Common myeloid progenitor, CD34-positive (primary cell): ENCODE measurements around the gene METTL24.
"Not testable (repeated sequence)": the region's sequence is repeated elsewhere in the genome, so short reads cannot be mapped to it uniquely, and the experiment has no call there.

Source experiments
- CTCF ChIA-PET: fragments of 350-600 bp; sonication (Branson Sonifier 250); formaldehyde crosslinking; loops from one replicate; lab custom pipeline; 2021; ENCODE audit warnings: antibody characterized with exemption; lab: Charles Lee
- POLR2A ChIA-PET: fragments of 350-600 bp; sonication (Branson Sonifier 250); formaldehyde crosslinking; loops from one replicate; lab custom pipeline; 2021; ENCODE audit warnings: antibody characterized with exemption; lab: Charles Lee
- DNase-seq, 3 donors: peaks; one replicate each; pipeline versions ENCODE4 v3.0.0 to v3.0.0-alpha.2; 2013
- H3K27ac ChIP-seq, 2 experiments: 1 replicate in 1 of 2; 2 replicates in 1 of 2; pipeline ENCODE4 v1.7.0; 2013; ENCODE audit warnings: inconsistent platforms in 2 of 2, low read length in 2 of 2, mild to moderate bottlenecking in 2 of 2, low read depth in 1 of 2, moderate library complexity in 1 of 2; ENCODE audit not compliant: severe bottlenecking in 2 of 2, insufficient read depth in 1 of 2, poor library complexity in 1 of 2
- H3K27me3 ChIP-seq, 5 experiments: replicated peaks in 2 of 5; 1 replicate in 3 of 5; 2 replicates in 2 of 5; pipeline versions ENCODE4 v1.6.1 to v1.7.0; 2013; ENCODE audit warnings: low read length in 4 of 5, mild to moderate bottlenecking in 2 of 5, moderate library complexity in 2 of 5, inconsistent platforms in 1 of 5; ENCODE audit not compliant: insufficient read depth in 5 of 5, control insufficient read depth in 4 of 5
- H3K36me3 ChIP-seq, 4 experiments: 1 replicate in 2 of 4; 2 replicates in 2 of 4; pipeline versions ENCODE4 v1.6.1 to v1.7.0; 2013; ENCODE audit warnings: low read length in 3 of 4, control low read depth in 1 of 4, mild to moderate bottlenecking in 1 of 4; ENCODE audit not compliant: control insufficient read depth in 4 of 4, insufficient read depth in 4 of 4
- H3K4me1 ChIP-seq, 4 experiments: 1 replicate in 3 of 4; 2 replicates in 1 of 4; pipeline versions ENCODE4 v1.6.1 to v1.7.1; 2013; ENCODE audit warnings: low read length in 3 of 4, mild to moderate bottlenecking in 3 of 4, control low read depth in 1 of 4, inconsistent platforms in 1 of 4, moderate library complexity in 1 of 4; ENCODE audit not compliant: control insufficient read depth in 4 of 4, insufficient read depth in 4 of 4; ENCODE audit errors: control extremely low read depth in 1 of 4
- H3K4me3 ChIP-seq, 7 experiments: 1 replicate in 4 of 7; 2 replicates in 3 of 7; pipeline versions ENCODE4 v1.5.1 to v1.7.0; 2013; ENCODE audit warnings: mild to moderate bottlenecking in 7 of 7, low read length in 6 of 7, moderate library complexity in 6 of 7, inconsistent platforms in 2 of 7, low read depth in 2 of 7, control low read depth in 1 of 7; ENCODE audit not compliant: insufficient read depth in 4 of 7, control insufficient read depth in 1 of 7; ENCODE audit errors: extremely low read depth in 1 of 7
- H3K9me3 ChIP-seq, 5 experiments: 1 replicate in 4 of 5; 2 replicates in 1 of 5; pipeline versions ENCODE4 v1.6.1 to v1.7.1; 2013; ENCODE audit warnings: low read length in 4 of 5, mild to moderate bottlenecking in 2 of 5, inconsistent platforms in 1 of 5, low read depth in 1 of 5, moderate library complexity in 1 of 5; ENCODE audit not compliant: control insufficient read depth in 4 of 5, insufficient read depth in 2 of 5; ENCODE audit errors: control extremely low read depth in 1 of 5
- WGBS: methylation state at CpG from one replicate; pipeline ENCODE4 v1.1.5; 2013; ENCODE audit not compliant: insufficient coverage; 5-methylcytosine and 5-hydroxymethylcytosine counted together

The METTL24 gene

GRCh38 chr6:110303692-110304091, 54.5 kb downstream of the METTL24 start:
- WGBS = 98% methylated on average over 4 of the region's 6 CpGs
- H3K4me3 ChIP-seq, H3K9me3 ChIP-seq, H3K27me3 ChIP-seq, H3K4me1 ChIP-seq, POLR2A ChIA-PET, H3K27ac ChIP-seq, H3K36me3 ChIP-seq, DNase-seq: not testable (repeated sequence)
- CTCF ChIA-PET = interaction anchor here (0.5 kb wide), 1 partner anchor 206 kb away, joined by 3 read pairs; no protein-coding TSS in a partner anchor

GRCh38 chr6:110298916-110299315, 59.2 kb downstream of the METTL24 start:
- DNase-seq = no peak
- Histone ChIP-seq H3K9me3 (no peaks in the 10 kb centered on the region), H3K27me3 (no peaks in the 10 kb centered on the region), H3K4me1 (peaks cover 0 to 15% (median 5%) of the 10 kb centered on the region in 4 experiments), H3K4me3 (no peak overlapping the region), H3K36me3 (no peaks in the 10 kb centered on the region), H3K27ac (no peak overlapping the region)
- 100% methylated on average over 5 of the region's 5 CpGs for WGBS
- ChIA-PET CTCF (no interaction called here), POLR2A (no interaction called here)

- ChIA-PET CTCF (interaction anchor here (0.6 kb wide), 1 partner anchor 29 kb away, joined by 3 read pairs; no protein-coding TSS in a partner anchor), POLR2A (no interaction called here)
- Histone ChIP-seq H3K27me3 (no peaks in the 10 kb centered on the region), H3K4me3 (no peak overlapping the region), H3K9me3 (no peaks in the 10 kb centered on the region), H3K36me3 (no peaks in the 10 kb centered on the region), H3K27ac (no peak overlapping the region), H3K4me1 (peaks cover 0 to 15% (median 5%) of the 10 kb centered on the region in 4 experiments)
- no CpG with 5 or more reads among the region's 2 CpGs for WGBS
- DNase-seq = no peak
Measured at GRCh38 chr6:110298411-110298810, 59.7 kb downstream of the METTL24 start.

- Histone ChIP-seq H3K4me3 (peak overlapping the region in 4 of 7 experiments; percentile 6 to 69 (median 35)), H3K27me3 (no peaks in the 10 kb centered on the region), H3K4me1 (peaks cover 0 to 15% (median 5%) of the 10 kb centered on the region in 4 experiments), H3K27ac (no peak overlapping the region), H3K9me3 (no peaks in the 10 kb centered on the region), H3K36me3 (no peaks in the 10 kb centered on the region)
- POLR2A ChIA-PET = no interaction called here
- WGBS = 30% methylated on average over 5 of the region's 11 CpGs
- peak; percentile 47 to 93 (median 75) for DNase-seq
- CTCF ChIA-PET = interaction anchor here (1.1 to 2.4 kb wide), 3 partner anchors 10 to 114 kb away, joined by 3 to 8 read pairs (median 3); no protein-coding TSS in a partner anchor
Measured at GRCh38 chr6:110296241-110297025, 61.7 kb downstream of the METTL24 start.

- H3K36me3 ChIP-seq = no peaks in the 10 kb centered on the region
- 92% methylated on average over 4 of the region's 5 CpGs for WGBS
- H3K27ac ChIP-seq = no peak overlapping the region
- CTCF ChIA-PET = interaction anchor here (1.1 to 2.4 kb wide), 2 partner anchors 9 to 56 kb away, joined by 3 to 8 read pairs; no protein-coding TSS in a partner anchor
- no peak overlapping the region for H3K4me3 ChIP-seq
- peaks cover 0 to 15% (median 5%) of the 10 kb centered on the region in 4 experiments for H3K4me1 ChIP-seq
- peak in 2 of 3 donors; percentile 32 to 68 for DNase-seq
- H3K9me3 ChIP-seq = peaks cover 0 to 3% (median 0%) of the 10 kb centered on the region in 5 experiments
- POLR2A ChIA-PET = no interaction called here
- no peaks in the 10 kb centered on the region for H3K27me3 ChIP-seq
Measured at GRCh38 chr6:110295451-110296165, 62.5 kb downstream of the METTL24 start.

GRCh38 chr6:110287462-110288341, 70.4 kb downstream of the METTL24 start:
- Histone ChIP-seq H3K27me3 (no peaks in the 10 kb centered on the region), H3K27ac (no peak overlapping the region), H3K9me3 (peaks cover 0 to 15% (median 0%) of the 10 kb centered on the region in 5 experiments), H3K4me3 (no peak overlapping the region), H3K4me1 (no peaks in the 10 kb centered on the region), H3K36me3 (no peaks in the 10 kb centered on the region)
- ChIA-PET CTCF (interaction anchor here (1.4 to 1.9 kb wide), 2 partner anchors 8 to 10 kb away, joined by 3 to 8 read pairs; no protein-coding TSS in a partner anchor), POLR2A (no interaction called here)
- 93% methylated on average over 7 of the region's 8 CpGs for WGBS
- DNase-seq = no peak
